Hepatocyte (in vitro differentiated cells): ENCODE data around the gene SYT12. TPM values are rescaled to one million over a fixed set of nuclear protein-coding genes. Genes with fewer than 3 reads are reported as not detected.

ENCODE experiments used
- DNase-seq: peaks from one replicate; pipeline ENCODE4 v3.0.0-alpha.2; 2016; ENCODE audit warnings: low spot score
- H2AFZ ChIP-seq: fragments of 200-600 bp; sonication (generic); 2 replicates; pipeline ENCODE4 v1.6.0; 2016; ENCODE audit warnings: antibody characterized with exemption, mild to moderate bottlenecking
- H3K27ac ChIP-seq: fragments of 200-600 bp; sonication (generic); 2 replicates; pipeline ENCODE4 v1.5.1; 2016; ENCODE audit warnings: mild to moderate bottlenecking
- H3K27me3 ChIP-seq: fragments of 200-600 bp; sonication (generic); 2 replicates; pipeline ENCODE4 v1.6.1; 2016
- H3K36me3 ChIP-seq: fragments of 200-600 bp; sonication (generic); replicated peaks from 2 replicates; pipeline ENCODE4 v1.5.1; 2016; ENCODE audit warnings: low read depth; ENCODE audit not compliant: insufficient read depth
- H3K4me1 ChIP-seq: fragments of 200-600 bp; sonication (generic); 2 replicates; pipeline ENCODE4 v1.5.1; 2016; ENCODE audit warnings: mild to moderate bottlenecking, moderate library complexity; ENCODE audit not compliant: insufficient read depth
- H3K4me2 ChIP-seq: fragments of 200-600 bp; sonication (generic); 2 replicates; pipeline ENCODE4 v1.6.0; 2016
- H3K4me3 ChIP-seq: fragments of 200-600 bp; sonication (generic); 2 replicates; pipeline ENCODE4 v1.5.1; 2016; ENCODE audit warnings: mild to moderate bottlenecking
- H3K79me2 ChIP-seq: fragments of 200-600 bp; sonication (generic); 2 replicates; pipeline ENCODE4 v1.6.0; 2017; ENCODE audit warnings: mild to moderate bottlenecking
- H3K9me2 ChIP-seq: fragments of 200-600 bp; sonication (generic); replicated peaks from 2 replicates; pipeline ENCODE4 v1.6.0; 2017; ENCODE audit warnings: mild to moderate bottlenecking; ENCODE audit not compliant: insufficient read depth
- H3K9me3 ChIP-seq: fragments of 200-600 bp; sonication (generic); 2 replicates; pipeline ENCODE4 v1.5.1; 2016; ENCODE audit warnings: low read depth, mild to moderate bottlenecking
- H4K20me1 ChIP-seq: fragments of 200-600 bp; sonication (generic); 2 replicates; pipeline ENCODE4 v1.6.0; 2016; ENCODE audit warnings: mild to moderate bottlenecking; ENCODE audit not compliant: insufficient read depth, poor library complexity, severe bottlenecking
- EZH2 ChIP-seq: fragments of 200-600 bp; sonication (generic); IDR thresholded peaks from 2 replicates; pipeline ENCODE4 v1.6.1; 2016; ENCODE audit warnings: antibody characterized with exemption, mild to moderate bottlenecking, borderline replicate concordance
- EZH2phosphoT487 ChIP-seq: fragments of 200-600 bp; sonication (generic); IDR thresholded peaks from one replicate; pipeline ENCODE4 v1.6.1; 2018; ENCODE audit warnings: antibody characterized with exemption, mild to moderate bottlenecking, low read depth, moderate library complexity; ENCODE audit not compliant: unreplicated experiment, severe bottlenecking
- WGBS: methylation state at CpG from one replicate; pipeline ENCODE4 v1.1.6; 2016; ENCODE audit warnings: low lambda C conversion rate; ENCODE audit errors: missing lambda C conversion rate; 5-methylcytosine and 5-hydroxymethylcytosine counted together
- polyA plus RNA-seq: library from polyadenylated mRNA; unstranded; fragments of >200 nt; fragmentation: Nextera tagmentation; extraction: Ambion mirVana; gene quantifications from 2 replicates; pipeline ENCODE4 v1.2.1, GENCODE V29; 2016
- total RNA-seq: library from RNA; depleted of rRNA; stranded (reverse); fragments of >200 nt; gene quantifications from 2 replicates; pipeline ENCODE4 v1.2.3, GENCODE V29; 2014
- TF ChIP-seq, protein P1 (sequence below): fragments of 200-600 bp; sonication (generic); IDR thresholded peaks from 2 replicates; pipeline ENCODE4 v1.5.1; 2016; ENCODE audit warnings: antibody characterized with exemption, mild to moderate bottlenecking; ENCODE audit not compliant: poor library complexity

SYT12 gene
- total and polyA plus RNA-seq, 2 experiments from 2014 or later, result 0.27 to 0.50 TPM

DNA sequence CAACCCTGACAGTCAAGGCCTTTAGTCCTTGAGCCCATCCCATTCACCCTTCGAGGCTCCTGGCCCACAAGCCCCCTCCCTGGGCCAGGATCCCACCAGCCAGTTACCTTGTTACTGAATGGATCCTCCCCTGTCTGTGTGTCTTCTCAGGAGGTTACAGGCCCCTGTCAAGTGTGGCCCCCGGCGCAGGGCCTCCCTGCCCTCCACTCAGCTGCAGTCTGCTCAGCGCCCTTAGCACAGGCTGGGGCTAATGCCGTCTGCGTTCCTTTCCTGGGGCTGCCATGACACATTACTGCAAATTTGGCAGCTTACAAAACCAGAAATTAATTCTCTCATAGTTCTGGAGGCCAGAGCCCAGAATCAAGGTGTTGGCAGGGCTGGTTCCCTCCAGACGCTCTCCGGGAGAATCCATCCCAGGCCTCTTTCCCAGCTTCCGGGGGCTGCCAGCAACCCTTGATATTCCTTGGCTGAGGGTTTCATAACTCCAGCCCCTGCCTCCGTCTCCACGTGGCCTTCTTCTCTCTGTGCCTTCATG is 9.4 kb upstream of the SYT12 start:
- no peaks in the 10 kb centered on the region for H4K20me1 ChIP-seq
- H3K36me3 ChIP-seq, result no peaks in the 10 kb centered on the region
- no peak overlapping the region for H2AFZ ChIP-seq
- H3K79me2 ChIP-seq, result no peaks in the 10 kb centered on the region
- TF ChIP-seq, protein P1, sequence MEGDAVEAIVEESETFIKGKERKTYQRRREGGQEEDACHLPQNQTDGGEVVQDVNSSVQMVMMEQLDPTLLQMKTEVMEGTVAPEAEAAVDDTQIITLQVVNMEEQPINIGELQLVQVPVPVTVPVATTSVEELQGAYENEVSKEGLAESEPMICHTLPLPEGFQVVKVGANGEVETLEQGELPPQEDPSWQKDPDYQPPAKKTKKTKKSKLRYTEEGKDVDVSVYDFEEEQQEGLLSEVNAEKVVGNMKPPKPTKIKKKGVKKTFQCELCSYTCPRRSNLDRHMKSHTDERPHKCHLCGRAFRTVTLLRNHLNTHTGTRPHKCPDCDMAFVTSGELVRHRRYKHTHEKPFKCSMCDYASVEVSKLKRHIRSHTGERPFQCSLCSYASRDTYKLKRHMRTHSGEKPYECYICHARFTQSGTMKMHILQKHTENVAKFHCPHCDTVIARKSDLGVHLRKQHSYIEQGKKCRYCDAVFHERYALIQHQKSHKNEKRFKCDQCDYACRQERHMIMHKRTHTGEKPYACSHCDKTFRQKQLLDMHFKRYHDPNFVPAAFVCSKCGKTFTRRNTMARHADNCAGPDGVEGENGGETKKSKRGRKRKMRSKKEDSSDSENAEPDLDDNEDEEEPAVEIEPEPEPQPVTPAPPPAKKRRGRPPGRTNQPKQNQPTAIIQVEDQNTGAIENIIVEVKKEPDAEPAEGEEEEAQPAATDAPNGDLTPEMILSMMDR, result no peak
- no peak for TF ChIP-seq EZH2
- TF ChIP-seq EZH2phosphoT487, result no peak
- no peaks in the 10 kb centered on the region for H3K9me3 ChIP-seq
- no peaks in the 10 kb centered on the region for H3K4me1 ChIP-seq
- no peaks in the 10 kb centered on the region for H3K27me3 ChIP-seq
- no peaks in the 10 kb centered on the region for H3K9me2 ChIP-seq
- H3K4me3 ChIP-seq, result no peak overlapping the region
- H3K27ac ChIP-seq, result no peak overlapping the region
- no peak for DNase-seq
- WGBS, result 96% methylated on average over 11 of the region's 11 CpGs
- H3K4me2 ChIP-seq, result no peak overlapping the region

DNA sequence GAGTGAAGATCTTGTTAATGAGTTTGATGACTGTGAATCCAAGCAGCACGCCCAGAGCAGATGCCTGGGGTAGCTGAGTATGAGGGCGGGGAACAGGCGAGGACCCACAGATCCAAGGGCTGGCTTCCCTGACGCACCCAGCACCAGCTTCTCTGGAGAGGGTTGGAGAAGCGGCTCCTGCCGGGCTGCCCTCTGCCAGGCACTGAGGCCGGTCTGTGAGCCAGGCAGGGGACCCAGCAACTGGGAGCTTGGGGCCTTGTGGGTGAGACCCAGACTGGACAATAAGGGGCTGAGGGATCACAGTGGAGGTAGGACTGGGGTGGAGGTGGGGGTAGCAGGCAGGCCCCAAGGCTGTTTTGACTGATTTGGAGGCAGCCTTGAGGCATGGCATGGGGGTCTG is 8.6 kb upstream of the SYT12 start:
- Histone ChIP-seq H2AFZ (no peak overlapping the region), H3K27ac (no peak overlapping the region), H3K4me2 (no peak overlapping the region), H3K9me2 (no peaks in the 10 kb centered on the region), H3K36me3 (no peaks in the 10 kb centered on the region), H3K9me3 (no peaks in the 10 kb centered on the region), H3K4me3 (no peak overlapping the region), H4K20me1 (no peaks in the 10 kb centered on the region), H3K27me3 (no peaks in the 10 kb centered on the region), H3K79me2 (no peaks in the 10 kb centered on the region), H3K4me1 (no peaks in the 10 kb centered on the region)
- no peak for DNase-seq
- WGBS, result 97% methylated on average over 7 of the region's 7 CpGs
- TF ChIP-seq, protein P1, result no peak
- no peak for TF ChIP-seq EZH2phosphoT487
- TF ChIP-seq EZH2, result no peak

DNA sequence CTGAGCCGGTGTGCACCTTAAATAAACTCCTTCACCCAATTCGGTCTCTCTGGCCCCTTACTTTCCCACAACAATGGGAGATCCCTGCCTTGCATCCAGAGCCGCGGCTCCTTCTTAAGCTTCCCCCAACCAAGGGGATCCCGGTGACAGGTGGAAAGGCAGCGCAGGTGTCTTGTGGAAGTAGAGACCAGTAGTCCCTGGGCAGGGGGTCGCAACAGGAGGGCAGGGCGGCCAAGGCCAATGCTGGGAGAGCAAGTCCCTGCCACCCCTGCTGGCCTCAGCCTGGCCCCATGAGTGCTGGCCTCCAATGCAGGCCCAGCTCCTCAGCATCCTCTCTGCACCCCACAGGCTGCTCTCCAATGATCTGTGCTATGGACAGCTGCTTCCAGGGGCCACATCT is 7.9 kb upstream of the SYT12 start:
- DNase-seq, result no peak
- 93% methylated on average over 8 of the region's 8 CpGs for WGBS
- TF ChIP-seq EZH2, result no peak
- TF ChIP-seq EZH2phosphoT487, result no peak
- TF ChIP-seq, protein P1, result no peak
- no peaks in the 10 kb centered on the region for H3K9me3 ChIP-seq
- no peaks in the 10 kb centered on the region for H3K36me3 ChIP-seq
- H3K9me2 ChIP-seq, result no peaks in the 10 kb centered on the region
- no peaks in the 10 kb centered on the region for H3K27me3 ChIP-seq
- H3K79me2 ChIP-seq, result no peaks in the 10 kb centered on the region
- H3K4me1 ChIP-seq, result no peaks in the 10 kb centered on the region
- H3K27ac ChIP-seq, result no peak overlapping the region
- H3K4me2 ChIP-seq, result no peak overlapping the region
- no peak overlapping the region for H3K4me3 ChIP-seq
- H4K20me1 ChIP-seq, result no peaks in the 10 kb centered on the region
- H2AFZ ChIP-seq, result no peak overlapping the region
